ENCODE results near the gene PRKCA.

Gene PRKCA

GRCh38 chr17:66436631-66437030 lies 134.2 kb downstream of the PRKCA start:
- no peak overlapping the region for H3K4me3 ChIP-seq (ENCODE audit: low read depth, low read length)
- TF ChIP-seq CTCF (IDR thresholded peaks at IDR 0.05; ENCODE audit: low read depth, low read length): no peak

GRCh38 chr17:66437476-66438026 lies 135.1 kb downstream of the PRKCA start:
- no peak overlapping the region for H3K4me3 ChIP-seq (ENCODE audit: low read depth, low read length)
- no peak for TF ChIP-seq CTCF (IDR thresholded peaks at IDR 0.05; ENCODE audit: low read depth, low read length)

GRCh38 chr17:66438101-66438500 lies 135.7 kb downstream of the PRKCA start:
- no peak for TF ChIP-seq CTCF (IDR thresholded peaks at IDR 0.05; ENCODE audit: low read depth, low read length)
- H3K4me3 ChIP-seq (ENCODE audit: low read depth, low read length): no peak overlapping the region

- no peak overlapping the region for H3K4me3 ChIP-seq (ENCODE audit: low read depth, low read length)
- no peak for TF ChIP-seq CTCF (IDR thresholded peaks at IDR 0.05; ENCODE audit: low read depth, low read length)
These were observed 138.8 kb downstream of the PRKCA start for GRCh38 chr17:66441101-66441661.

DNA sequence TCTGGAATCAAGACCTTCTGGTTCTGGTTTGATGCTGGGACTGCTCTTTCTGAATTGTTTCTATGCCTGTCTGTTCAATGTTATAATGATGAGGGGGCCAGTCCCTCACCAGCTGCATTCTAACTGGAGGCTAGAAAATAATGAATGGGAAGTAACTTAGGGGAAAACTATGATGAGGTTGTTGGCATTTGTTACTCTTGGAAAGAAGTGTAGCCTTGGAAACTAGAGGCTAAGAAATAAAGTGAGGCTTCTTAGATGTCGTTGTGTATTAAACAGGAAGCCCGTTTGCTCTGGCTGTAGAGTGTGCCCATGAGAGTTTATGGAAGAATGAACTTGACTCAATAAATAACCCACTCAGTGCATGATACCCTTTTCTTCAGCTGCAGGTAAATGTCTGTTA lies 140.8 kb downstream of the PRKCA start:
- no peak overlapping the region for H3K4me3 ChIP-seq (ENCODE audit: low read depth, low read length)
- no peak for TF ChIP-seq CTCF (IDR thresholded peaks at IDR 0.05; ENCODE audit: low read depth, low read length)

DNA sequence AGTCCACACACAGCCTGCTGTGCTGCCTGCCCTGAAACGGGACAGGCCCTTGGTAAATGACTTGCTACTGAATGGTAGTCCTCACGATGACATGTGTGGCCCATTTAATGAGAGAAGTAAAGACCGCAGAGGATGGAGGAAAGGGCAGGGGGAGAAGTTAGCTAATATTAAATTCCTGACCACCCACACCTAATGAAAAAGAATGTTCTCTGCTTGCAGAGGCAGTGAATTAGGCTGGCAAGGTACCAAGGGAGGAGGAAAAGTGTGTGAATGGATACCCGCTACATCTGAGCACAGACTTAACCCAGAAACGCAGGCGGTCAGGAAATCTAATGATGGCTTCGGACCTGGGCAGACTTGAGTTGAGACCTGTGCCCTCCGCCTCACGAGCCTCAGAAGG lies 141.2 kb downstream of the PRKCA start:
- no peak overlapping the region for H3K4me3 ChIP-seq (ENCODE audit: low read depth, low read length)
- no peak for TF ChIP-seq CTCF (IDR thresholded peaks at IDR 0.05; ENCODE audit: low read depth, low read length)

GRCh38 chr17:66444031-66444430 lies 141.6 kb downstream of the PRKCA start:
- H3K4me3 ChIP-seq (ENCODE audit: low read depth, low read length): no peak overlapping the region
- TF ChIP-seq CTCF (IDR thresholded peaks at IDR 0.05; ENCODE audit: low read depth, low read length): no peak

Data from WI38 (cell line).